Spleen (tissue), 7 donors: Measurements from ENCODE around the gene P3H2.

Experiments used
- CTCF ChIP-seq, 11 experiments: fragments of 200-600 bp in 7 of 11; fragments of 450-650 bp in 4 of 11; sonication (generic) in 4 of 11; IDR thresholded peaks in 8 of 11; conservative IDR thresholded peaks in 3 of 11; 1 replicate in 7 of 11; 2 replicates in 4 of 11; pipeline versions ENCODE4 v1.4.0 to v1.8.0; 2016 to 2021; ENCODE audit warnings: antibody characterized with exemption in 11 of 11, inconsistent platforms in 4 of 11, mild to moderate bottlenecking in 1 of 11
- POLR2A ChIP-seq, 3 donors: fragments of 450-650 bp; IDR thresholded peaks; one replicate each; pipeline ENCODE4 v1.5.1; 2017; ENCODE audit warnings: antibody characterized with exemption in 3 of 3, mild to moderate bottlenecking in 1 of 3
- donor health status: DM: no; HTN: no; CAD: no; lungs with moderate emphysema.
- donor health status: DM: no; HTN: no; CAD: no.
- donor health status: DM: no; HTN: no; CAD: no.

- TF ChIP-seq CTCF (IDR thresholded peaks at IDR 0.05 in 8 of 11, conservative IDR thresholded peaks at IDR 0.05 in 3 of 11), result no peak
- no peak for TF ChIP-seq POLR2A (IDR thresholded peaks at IDR 0.05)
These were observed 211.6 kb downstream of the P3H2 start for GRCh38 chr3:189909139-189909538.
